GM12878 (cell line): ENCODE data around the gene FAM200B. TPM values are rescaled to one million over a fixed set of nuclear protein-coding genes. Genes with fewer than 3 reads are reported as not detected.

Experiments
- ATAC-seq: fragments of 200-7000 bp; cut with Tn5 transposase; 3 replicates; pipeline ENCODE4 v1.9.1; 2020; ENCODE audit warnings: mild to moderate bottlenecking, moderate library complexity
- BruUV-seq: library from RNA; stranded (reverse); fragments of 400-500 nt; replicated peaks from 2 replicates; lab custom pipeline; 2021; lab: Mats Ljungman, UMichigan
- CTCF ChIA-PET: fragments of 300-600 bp; sonication (Branson Sonifier 250); formaldehyde crosslinking; extraction: SDS; loops from one replicate; lab custom pipeline; 2021; ENCODE audit warnings: inconsistent platforms; lab: Yijun Ruan, JAX
- POLR2A ChIA-PET: fragments of 350-600 bp; formaldehyde crosslinking; extraction: SDS; loops from one replicate; lab custom pipeline; 2021; ENCODE audit warnings: inconsistent platforms; lab: Charles Lee
- RAD21 ChIA-PET: fragments of 300-600 bp; sonication (Branson Sonifier 250); formaldehyde crosslinking; loops from one replicate; lab custom pipeline; 2023; ENCODE audit warnings: antibody characterized with exemption; ENCODE audit not compliant: unreplicated experiment; lab: Charles Lee
- SMC1A ChIA-PET: fragments of 300-600 bp; sonication (Branson Sonifier 250); formaldehyde crosslinking; loops from one replicate; lab custom pipeline; 2023; ENCODE audit not compliant: unreplicated experiment, uncharacterized antibody; lab: Charles Lee
- DNase-seq: peaks from one replicate; pipeline ENCODE4 v3.0.0-alpha.2; 2011; ENCODE audit warnings: low read depth, low spot score
- FAIRE-seq: peaks from 3 replicates; lab custom pipeline; 2011; peaks lifted over from hg19 to GRCh38; lab: Jason Lieb, UNC
- H2AFZ ChIP-seq: 2 replicates; pipeline ENCODE4 v1.6.0; 2011; ENCODE audit warnings: low read depth, low read length, control low read depth; ENCODE audit not compliant: control insufficient read depth
- H3K27ac ChIP-seq: 2 replicates; pipeline ENCODE4 v1.5.1; 2011; ENCODE audit warnings: control low read depth; ENCODE audit not compliant: control insufficient read depth, insufficient read depth
- H3K27me3 ChIP-seq, 2 experiments: replicated peaks in 1 of 2; 2 replicates each; pipeline versions ENCODE4 v1.6.0 to v1.6.1; 2011; ENCODE audit warnings: low read length in 1 of 2; ENCODE audit not compliant: control insufficient read depth in 2 of 2, insufficient read depth in 2 of 2
- H3K36me3 ChIP-seq, 2 experiments: 2 replicates each; pipeline ENCODE4 v1.5.1; 2011; ENCODE audit warnings: low read length in 1 of 2; ENCODE audit not compliant: control insufficient read depth in 2 of 2, insufficient read depth in 2 of 2
- H3K4me1 ChIP-seq: 2 replicates; pipeline ENCODE4 v1.6.1; 2011; ENCODE audit warnings: mild to moderate bottlenecking, low read length, moderate library complexity, mixed read lengths; ENCODE audit not compliant: control insufficient read depth, insufficient read depth
- H3K4me2 ChIP-seq: 2 replicates; pipeline ENCODE4 v1.6.0; 2011; ENCODE audit warnings: control low read depth; ENCODE audit not compliant: control insufficient read depth, insufficient read depth
- H3K4me3 ChIP-seq: fragments of 200-600 bp; sonication (generic); 2 replicates; pipeline ENCODE4 v1.5.1; 2016
- H3K79me2 ChIP-seq: 2 replicates; pipeline ENCODE4 v1.6.0; 2011; ENCODE audit warnings: low read length; ENCODE audit not compliant: control insufficient read depth, insufficient read depth
- H3K9ac ChIP-seq: 2 replicates; pipeline ENCODE4 v1.8.0; 2011; ENCODE audit warnings: low read length, control low read depth, mixed read lengths; ENCODE audit not compliant: control insufficient read depth, insufficient read depth
- H3K9me3 ChIP-seq: replicated peaks from 3 replicates; pipeline ENCODE4 v1.5.1; 2011; ENCODE audit warnings: mild to moderate bottlenecking, low read length; ENCODE audit not compliant: control insufficient read depth, insufficient read depth
- H4K20me1 ChIP-seq: 2 replicates; pipeline ENCODE4 v1.6.0; 2011; ENCODE audit not compliant: control insufficient read depth, insufficient read depth
- ATF3 ChIP-seq: IDR thresholded peaks from 2 replicates; pipeline ENCODE4 v1.6.1; 2011; ENCODE audit warnings: low read depth, mild to moderate bottlenecking, low read length, moderate library complexity, borderline replicate concordance; ENCODE audit errors: extremely low read depth
- CBFB ChIP-seq: IDR thresholded peaks from 2 replicates; pipeline ENCODE4 v1.6.1; 2016; ENCODE audit warnings: antibody characterized with exemption, low read depth
- CHD1 ChIP-seq: IDR thresholded peaks from 2 replicates; pipeline ENCODE4 v1.6.1; 2012; ENCODE audit warnings: low read depth, low read length, improper control_type of control experiment
- CREB1 ChIP-seq: IDR thresholded peaks from 2 replicates; pipeline ENCODE4 v1.6.1; 2012; ENCODE audit warnings: low read depth, mild to moderate bottlenecking, inconsistent platforms
- CREM ChIP-seq: IDR thresholded peaks from 2 replicates; pipeline ENCODE4 v1.6.1; 2014; ENCODE audit warnings: antibody characterized with exemption, low read depth
- KLF5 ChIP-seq: fragments of 450-650 bp; IDR thresholded peaks from 2 replicates; pipeline ENCODE4 v1.6.1; 2014; ENCODE audit warnings: mild to moderate bottlenecking; ENCODE audit not compliant: partially characterized antibody
- MTA3 ChIP-seq: IDR thresholded peaks from 2 replicates; pipeline ENCODE4 v1.6.1; 2012; ENCODE audit warnings: low read length, inconsistent platforms, borderline replicate concordance
- NFIC ChIP-seq: IDR thresholded peaks from 2 replicates; pipeline ENCODE4 v1.6.1; 2012; ENCODE audit warnings: low read depth, mild to moderate bottlenecking, inconsistent platforms, low read length, moderate library complexity
- NFYB ChIP-seq: IDR thresholded peaks from 2 replicates; pipeline ENCODE4 v1.6.1; 2011; ENCODE audit warnings: low read depth, mild to moderate bottlenecking, low read length, improper control_type of control experiment, moderate library complexity; ENCODE audit not compliant: insufficient read depth
- NKRF ChIP-seq: fragments of 450-650 bp; conservative IDR thresholded peaks from 2 replicates; pipeline ENCODE4 v1.6.1; 2017; ENCODE audit warnings: mild to moderate bottlenecking, moderate library complexity
- RB1 ChIP-seq: fragments of 450-650 bp; formaldehyde crosslinking; IDR thresholded peaks from 2 replicates; pipeline ENCODE4 v1.6.1; 2017; ENCODE audit warnings: mild to moderate bottlenecking, borderline replicate concordance
- SKIL ChIP-seq: fragments of 450-650 bp; IDR thresholded peaks from 2 replicates; pipeline ENCODE4 v1.6.1; 2017; ENCODE audit warnings: mild to moderate bottlenecking, low read depth, inconsistent platforms; ENCODE audit not compliant: poor library complexity, severe bottlenecking
- ZBTB33 ChIP-seq: fragments of 450-650 bp; IDR thresholded peaks from 2 replicates; pipeline ENCODE4 v1.6.1; 2017; ENCODE audit warnings: mild to moderate bottlenecking
- ZNF217 ChIP-seq: fragments of 450-650 bp; IDR thresholded peaks from 2 replicates; pipeline ENCODE4 v1.6.1; 2017; ENCODE audit warnings: antibody characterized with exemption, mild to moderate bottlenecking
- WGBS: methylation state at CpG from one replicate; pipeline ENCODE4 v1.1.6; 2016; ENCODE audit warnings: low lambda C conversion rate; ENCODE audit not compliant: insufficient replicate concordance, insufficient coverage; ENCODE audit errors: missing lambda C conversion rate; 5-methylcytosine and 5-hydroxymethylcytosine counted together
- in situ Hi-C: fragments of 300-500 bp; cut with MboI; formaldehyde crosslinking; loops from 9 replicates; pipeline ENCODE4 v1.14.3; 2018; ENCODE audit warnings: mixed read lengths
- intact Hi-C: fragments of 100-400 bp; cut with micrococcal nuclease; formaldehyde crosslinking; loops from one replicate; pipeline ENCODE4 v1.14.2; 2022; ENCODE audit not compliant: unreplicated experiment
- polyA plus RNA-seq, 11 experiments: library from polyadenylated mRNA; depleted of rRNA in 4 of 11; unstranded in 6 of 11; stranded (reverse) in 5 of 11; fragments of >200 nt; fragmentation: Nextera tagmentation in 4 of 11; fragmentation: Illumina TruSeq in 1 of 11; extraction: Ambion mirVana in 4 of 11; extraction: Trizol in 1 of 11; gene quantifications; 1 replicate in 1 of 11; 2 replicates in 10 of 11; pipeline versions ENCODE4 v1.2.1 to v1.2.3, GENCODE V29; 2011 to 2016; ENCODE audit warnings: inconsistent platforms in 2 of 11, missing spikeins in 2 of 11, low read depth in 1 of 11
- total RNA-seq, 4 experiments: library from RNA; depleted of rRNA in 3 of 4; stranded (reverse); fragments of >200 nt in 3 of 4; fragmentation: Illumina TruSeq in 1 of 4; extraction: Trizol in 1 of 4; gene quantifications; 2 replicates each; pipeline versions ENCODE4 v1.2.1 to v1.2.3, GENCODE V29; 2013 to 2021

FAM200B gene
- total and polyA plus RNA-seq, 10 of the 15 experiments (the other 5 are each of a cell fraction or from before 2014, with no cell fraction given): 13.8 to 48.5 (median 25.5) TPM

- Histone ChIP-seq H3K4me1 (peaks cover 24% of the 10 kb centered on the region), H2AFZ (peak overlapping the region; percentile 46), H3K36me3 (no peaks in the 10 kb centered on the region), H3K4me2 (peak overlapping the region; percentile 95), H3K9me3 (no peaks in the 10 kb centered on the region), H3K9ac (peak overlapping the region; percentile 89), H3K79me2 (peaks cover 59% of the 10 kb centered on the region), H3K27ac (peak overlapping the region; percentile 95), H4K20me1 (no peaks in the 10 kb centered on the region), H3K4me3 (peak overlapping the region; percentile 84), H3K27me3 (no peaks in the 10 kb centered on the region)
- no peak for DNase-seq
- WGBS: 3% methylated on average over 7 of the region's 7 CpGs
- peak; percentile 64 for ATAC-seq
- FAIRE-seq: no peak
- TSS peak; percentile 66 for BruUV-seq
- ChIA-PET CTCF (interaction anchor here (0.6 to 4.7 kb wide), 15 partner anchors 8 to 2000 kb away, joined by 3 to 23 read pairs (median 4); partner anchors contain the start of gene FAM200B), RAD21 (interaction anchor here (0.5 to 3.3 kb wide), 6 partner anchors 16 to 118 kb away, joined by 3 to 13 read pairs (median 4); partner anchors contain the start of gene FAM200B), SMC1A (interaction anchor here (0.5 to 4.0 kb wide), 8 partner anchors 12 to 545 kb away, joined by 3 to 34 read pairs (median 4); partner anchors contain the start of gene FAM200B), POLR2A (interaction anchor here (0.7 to 2.6 kb wide), 8 partner anchors 18 to 669 kb away, joined by 3 to 15 read pairs (median 3); partner anchors contain the start of gene FAM200B)
- in situ Hi-C loops: loop anchor here (5.0 to 10.0 kb wide), 2 partner anchors 417 to 649 kb away; partner anchors contain the start of gene CPEB2
- no peak for TF ChIP-seq SKIL
- TF ChIP-seq CHD1: no peak
- no peak for TF ChIP-seq ZNF217
- TF ChIP-seq NFYB: peak; percentile 81
- no peak for TF ChIP-seq ZBTB33
- no peak for TF ChIP-seq CBFB
- TF ChIP-seq NFIC: 0 out of 2 replicates have a peak, but pooled peaks have one; percentile 21
- TF ChIP-seq RB1: no peak
- TF ChIP-seq CREB1: 0 out of 2 replicates have a peak, but pooled peaks have one; percentile 29
- no peak for TF ChIP-seq NKRF
- TF ChIP-seq KLF5: no peak
- TF ChIP-seq CREM: no peak
- TF ChIP-seq MTA3: no peak
- no peak for TF ChIP-seq ATF3
- intact Hi-C loops: loop anchor here (5.0 to 10.0 kb wide), 3 partner anchors 121 to 1489 kb away; partner anchors contain the start of genes CD38 and CPEB2
Observed at GRCh38 chr4:15653864-15654592, 27.6 kb upstream of the FAM200B start.
